B cell (primary cell): ENCODE results near the gene PCNX3. TPM values are rescaled to one million over a fixed set of nuclear protein-coding genes. Genes with fewer than 3 reads are reported as not detected.

Experiments used
- ATAC-seq: fragments of 200-7000 bp; cut with Tn5 transposase; one replicate; pipeline ENCODE4 v1.10.0; 2021; ENCODE audit warnings: low read depth, mild to moderate bottlenecking, moderate number of reproducible peaks, moderate library complexity
- CTCF ChIA-PET: fragments of 350-600 bp; sonication (Branson Sonifier 250); formaldehyde crosslinking; loops from one replicate; lab custom pipeline; 2021; ENCODE audit warnings: antibody characterized with exemption, inconsistent platforms; lab: Charles Lee
- POLR2A ChIA-PET: fragments of 350-600 bp; sonication (Branson Sonifier 250); formaldehyde crosslinking; loops from one replicate; lab custom pipeline; 2021; ENCODE audit warnings: antibody characterized with exemption; lab: Charles Lee
- DNase-seq: peaks from one replicate; pipeline ENCODE4 v3.0.0; 2013
- H2AFZ ChIP-seq: 2 replicates; pipeline ENCODE4 v1.6.1; 2012; ENCODE audit warnings: mild to moderate bottlenecking, low read depth, low read length; ENCODE audit not compliant: insufficient read depth, poor library complexity, severe bottlenecking
- H3K27ac ChIP-seq, 2 donors: 1 replicate in 1 of 2; 2 replicates in 1 of 2; pipeline ENCODE4 v1.5.1; 2012 to 2013; ENCODE audit warnings: low read length in 2 of 2, mild to moderate bottlenecking in 2 of 2, moderate library complexity in 1 of 2
- H3K27me3 ChIP-seq, 4 experiments: fragments of 200-600 bp in 1 of 4; sonication (generic) in 1 of 4; replicated peaks in 1 of 4; 1 replicate in 2 of 4; 2 replicates in 2 of 4; pipeline versions ENCODE4 v1.6.1 to v1.7.0; 2013 to 2016; ENCODE audit warnings: low read length in 3 of 4, mild to moderate bottlenecking in 2 of 4, mixed read lengths in 1 of 4, moderate library complexity in 1 of 4; ENCODE audit not compliant: insufficient read depth in 4 of 4, control insufficient read depth in 3 of 4; ENCODE audit errors: control extremely low read depth in 1 of 4
- H3K36me3 ChIP-seq, 2 experiments: replicated peaks in 1 of 2; 1 replicate in 1 of 2; 2 replicates in 1 of 2; pipeline versions ENCODE4 v1.6.1 to v1.7.1; 2013; ENCODE audit warnings: low read length in 1 of 2; ENCODE audit not compliant: insufficient read depth in 2 of 2, control insufficient read depth in 1 of 2; ENCODE audit errors: control extremely low read depth in 1 of 2, extremely low read depth in 1 of 2
- H3K4me1 ChIP-seq, 2 donors: fragments of 200-600 bp in 1 of 2; sonication (generic) in 1 of 2; 1 replicate in 1 of 2; 2 replicates in 1 of 2; pipeline versions ENCODE4 v1.5.1 to v1.6.1; 2013 to 2017; ENCODE audit warnings: low read length in 2 of 2; ENCODE audit not compliant: control insufficient read depth in 2 of 2, insufficient read depth in 2 of 2
- H3K4me2 ChIP-seq: replicated peaks from 2 replicates; pipeline ENCODE3; 2012; ENCODE audit warnings: mild to moderate bottlenecking, low read depth, low read length; ENCODE audit not compliant: poor library complexity, severe bottlenecking
- H3K4me3 ChIP-seq, 5 experiments: fragments of 200-600 bp in 1 of 5; sonication (generic) in 1 of 5; 1 replicate in 3 of 5; 2 replicates in 2 of 5; pipeline versions ENCODE4 v1.5.1 to v1.7.0; 2011 to 2016; ENCODE audit warnings: low read length in 4 of 5, mild to moderate bottlenecking in 4 of 5, low read depth in 2 of 5, control low read depth in 1 of 5, moderate library complexity in 1 of 5; ENCODE audit not compliant: insufficient read depth in 1 of 5; ENCODE audit errors: control extremely low read depth in 1 of 5, extremely low read depth in 1 of 5
- H3K79me2 ChIP-seq: fragments of 200-600 bp; sonication (generic); one replicate; pipeline ENCODE4 v1.6.0; 2016; ENCODE audit warnings: low read length; ENCODE audit not compliant: control insufficient read depth, insufficient read depth
- H3K9ac ChIP-seq: fragments of 200-600 bp; sonication (generic); 2 replicates; pipeline ENCODE4 v1.6.1; 2017; ENCODE audit warnings: mild to moderate bottlenecking, low read length, moderate library complexity
- H3K9me3 ChIP-seq, 3 donors: one replicate each; pipeline versions ENCODE4 v1.6.1 to v1.7.1; 2013; ENCODE audit warnings: low read length in 2 of 3; ENCODE audit not compliant: control insufficient read depth in 2 of 3, insufficient read depth in 1 of 3; ENCODE audit errors: control extremely low read depth in 1 of 3
- H4K20me1 ChIP-seq: 2 replicates; pipeline ENCODE4 v1.6.0; 2012; ENCODE audit warnings: mild to moderate bottlenecking, low read length; ENCODE audit not compliant: insufficient read depth, control insufficient read depth, poor library complexity, severe bottlenecking
- H3K27ac Mint-ChIP-seq: one replicate; pipeline ENCODE4 v1.8.0; 2021; ENCODE audit warnings: mixed read lengths
- H3K27me3 Mint-ChIP-seq: one replicate; pipeline ENCODE4 v1.8.0; 2021; ENCODE audit warnings: mixed read lengths
- H3K4me1 Mint-ChIP-seq: one replicate; pipeline ENCODE4 v1.8.0; 2021; ENCODE audit warnings: mixed read lengths
- H3K4me3 Mint-ChIP-seq: one replicate; pipeline ENCODE4 v1.8.0; 2021; ENCODE audit warnings: mixed read lengths
- H3K9me3 Mint-ChIP-seq: one replicate; pipeline ENCODE4 v1.8.0; 2022; ENCODE audit warnings: mixed read lengths; ENCODE audit not compliant: insufficient read depth
- CTCF ChIP-seq: fragments of 200-600 bp; IDR thresholded peaks from one replicate; pipeline ENCODE4 v1.8.0; 2022; ENCODE audit warnings: antibody characterized with exemption, mild to moderate bottlenecking
- EZH2 ChIP-seq: IDR thresholded peaks from 2 replicates; pipeline ENCODE4 v1.6.1; 2012; ENCODE audit warnings: borderline replicate concordance, low read depth, mild to moderate bottlenecking, moderate library complexity, low read length; ENCODE audit not compliant: insufficient read depth, poor library complexity, severe bottlenecking
- WGBS: methylation state at CpG from one replicate; pipeline ENCODE4 v1.1.5; 2013; ENCODE audit warnings: missing lambda C conversion rate; ENCODE audit not compliant: insufficient coverage; 5-methylcytosine and 5-hydroxymethylcytosine counted together
- intact Hi-C: fragments of 100-400 bp; cut with micrococcal nuclease; formaldehyde crosslinking; loops from one replicate; pipeline ENCODE4 v1.10.0; 2022
- polyA minus RNA-seq: library from RNA; depleted of rRNA, polyadenylated mRNA; stranded (reverse); fragments of >200 nt; gene quantifications from 2 replicates; pipeline ENCODE4 v1.2.3, GENCODE V29; 2012
- polyA plus RNA-seq: library from polyadenylated mRNA; depleted of rRNA; stranded (reverse); fragments of >200 nt; gene quantifications from 2 replicates; pipeline ENCODE4 v1.2.3, GENCODE V29; 2012
- total RNA-seq, 2 donors: library from RNA; stranded (reverse); fragments of 120-200 nt in 1 of 2; gene quantifications; 1 replicate in 1 of 2; 2 replicates in 1 of 2; pipeline versions ENCODE4 v1.2.3 to v1.2.4, GENCODE V29; 2013 to 2022

PCNX3 gene
- total RNA-seq (61.4 and 61.5 TPM in 2 replicates), polyA plus RNA-seq (56.1 and 62.8 TPM in 2 replicates), polyA minus RNA-seq (32.5 and 63.1 TPM in 2 replicates)
- total RNA-seq (2013), result 12.3 TPM

GRCh38 chr11:65615229-65615949 is at the start of gene PCNX3:
Gene PCNX3 (plus strand): TSS chr11:65615776. CDS start chr11:65616312, 536 bp downstream.
- intact Hi-C loops, result loop anchor here (1.0 to 10.0 kb wide), 15 partner anchors 23 to 501 kb away; partner anchors contain the start of genes BANF1, CFL1, EIF1AD and KAT5
- peak within 1 kb of the TSS; percentile 85 to 89 for H3K27ac ChIP-seq
- peak; percentile 100 for DNase-seq
- H3K27ac Mint-ChIP-seq, result peak within 1 kb of the TSS; percentile 97
- peak; percentile 88 for ATAC-seq
- peak within 1 kb of the TSS; percentile 80 for H2AFZ ChIP-seq
- H4K20me1 ChIP-seq, result peaks cover 60% of the 10 kb centered on the region
- H3K27me3 ChIP-seq, result no peaks in the 10 kb centered on the region
- peaks cover 0 to 48% of the 10 kb centered on the region in 2 experiments for H3K36me3 ChIP-seq
- H3K4me1 ChIP-seq, result peaks cover 39 to 47% of the 10 kb centered on the region in 2 donors
- peak within 1 kb of the TSS; percentile 98 for H3K4me3 Mint-ChIP-seq
- no peaks in the 10 kb centered on the region for H3K9me3 ChIP-seq
- peak within 1 kb of the TSS; percentile 64 to 93 (median 88) for H3K4me3 ChIP-seq
- ChIA-PET CTCF (interaction anchor here (0.8 to 3.8 kb wide), 20 partner anchors 10 to 275 kb away, joined by 3 to 21 read pairs (median 4); partner anchors contain the start of genes CCDC85B, CFL1, EHBP1L1 and FAM89B), POLR2A (interaction anchor here (0.6 to 3.9 kb wide), 24 partner anchors 10 to 765 kb away, joined by 3 to 28 read pairs (median 5); partner anchors contain the start of genes BANF1, CCDC85B, CFL1 and EHBP1L1)
- H3K27me3 Mint-ChIP-seq, result no peaks in the 10 kb centered on the region
- H3K4me2 ChIP-seq, result peak within 1 kb of the TSS; percentile 84
- WGBS, result under 1% methylated on average over 55 of the region's 55 CpGs
- peaks cover 87% of the 10 kb centered on the region for H3K79me2 ChIP-seq
- H3K9me3 Mint-ChIP-seq, result no peaks in the 10 kb centered on the region
- peak within 1 kb of the TSS; percentile 92 for H3K9ac ChIP-seq
- H3K4me1 Mint-ChIP-seq, result peaks cover 49% of the 10 kb centered on the region
- no peak for TF ChIP-seq EZH2
- TF ChIP-seq CTCF, result no peak
